HG03460 (cell line): ENCODE results near the gene RGS8.
A peak's percentile ranks its signal among the peaks of the same experiment; 100 is the strongest.
"Not testable (repeated sequence)": the region's sequence is repeated elsewhere in the genome, so short reads cannot be mapped to it uniquely, and the experiment has no call there.

Experiments used
- ATAC-seq: cut with Tn5 transposase; IDR thresholded peaks from one replicate; pipeline ENCODE4 v1.9.1; 2021; ENCODE audit not compliant: unreplicated experiment

RGS8 gene

DNA sequence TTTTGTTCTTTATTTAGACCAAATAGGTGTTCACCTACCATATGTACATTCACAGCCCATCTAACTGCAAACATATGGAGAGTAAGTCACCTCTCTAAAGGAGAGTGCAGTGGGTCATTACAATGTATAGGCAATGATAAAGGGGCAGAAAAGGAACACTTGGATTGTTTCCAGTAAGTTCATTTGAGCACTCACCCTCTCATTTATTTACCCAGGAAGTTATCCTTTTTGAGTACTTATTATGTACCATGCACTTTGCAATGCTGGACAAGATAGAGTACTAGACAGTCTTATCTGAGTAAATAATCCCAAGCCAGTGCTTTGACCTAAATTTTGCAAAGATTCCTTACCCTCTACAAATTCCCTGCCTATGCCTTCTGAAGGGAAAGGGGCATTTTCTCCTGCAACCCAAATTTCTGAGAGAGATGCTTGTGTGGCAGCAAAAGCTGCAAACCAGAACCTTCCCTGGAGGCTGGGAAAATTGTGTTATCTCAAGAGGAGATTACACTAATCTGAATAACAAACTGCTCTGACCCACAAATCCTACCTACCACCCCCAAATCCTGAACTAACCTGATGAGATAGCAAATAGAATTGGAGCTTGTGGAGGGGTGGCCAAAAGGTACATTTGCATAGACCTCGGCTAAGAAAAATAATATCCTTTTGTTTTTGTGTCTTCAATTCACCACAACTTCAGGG lies 18.6 kb upstream of the RGS8 start:
- ATAC-seq = no peak

- no peak for ATAC-seq
Measured at GRCh38 chr1:182700351-182700709, 15.9 kb upstream of the RGS8 start.

DNA sequence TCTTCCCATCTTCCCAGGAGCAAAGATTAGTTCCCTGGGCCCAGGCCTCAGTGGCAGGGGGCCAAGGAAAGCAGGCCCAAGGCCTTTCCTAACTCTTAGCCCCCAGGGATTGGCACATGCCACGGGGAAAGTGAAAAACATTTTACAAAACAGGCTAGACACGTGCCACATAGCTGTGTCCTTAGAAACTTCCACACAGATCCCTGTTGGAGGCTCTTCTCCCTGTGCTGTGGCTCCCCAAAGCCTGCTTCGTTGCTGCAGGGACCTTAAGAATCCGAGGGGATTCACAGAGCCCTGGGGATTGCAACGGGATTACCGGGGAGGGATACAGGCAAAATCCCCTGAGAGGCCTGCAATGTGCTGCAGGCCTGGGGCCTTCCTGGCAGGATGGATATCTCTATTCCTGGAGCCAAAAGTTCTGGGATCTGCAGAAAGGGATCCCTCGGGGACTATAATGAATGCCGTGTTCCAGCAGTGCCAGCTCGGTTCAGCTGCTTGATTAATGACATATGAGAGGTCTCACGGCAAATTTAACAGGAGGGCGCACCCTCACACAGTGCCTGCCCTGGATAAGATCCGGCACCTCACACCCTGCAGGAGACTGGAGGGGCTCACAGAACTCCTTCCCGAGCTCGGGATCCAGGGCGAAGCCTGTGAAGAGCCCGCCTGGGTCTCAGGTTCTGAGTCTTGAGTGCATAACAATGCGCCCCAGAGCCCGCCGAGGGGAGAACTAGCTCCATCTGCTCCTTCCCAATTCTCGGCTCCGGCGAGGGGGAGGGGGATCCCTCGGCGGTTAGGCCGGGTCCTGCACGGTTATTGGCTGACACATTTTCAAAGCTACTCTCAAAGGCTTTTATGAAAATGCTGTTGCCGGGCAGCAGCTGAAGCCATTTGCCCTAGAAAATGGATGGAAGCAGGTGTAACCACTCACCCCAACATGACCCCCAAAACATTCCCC lies 15.3 kb upstream of the RGS8 start:
- ATAC-seq = no peak

GRCh38 chr1:182698971-182699370 lies 14.6 kb upstream of the RGS8 start:
- no peak for ATAC-seq

DNA sequence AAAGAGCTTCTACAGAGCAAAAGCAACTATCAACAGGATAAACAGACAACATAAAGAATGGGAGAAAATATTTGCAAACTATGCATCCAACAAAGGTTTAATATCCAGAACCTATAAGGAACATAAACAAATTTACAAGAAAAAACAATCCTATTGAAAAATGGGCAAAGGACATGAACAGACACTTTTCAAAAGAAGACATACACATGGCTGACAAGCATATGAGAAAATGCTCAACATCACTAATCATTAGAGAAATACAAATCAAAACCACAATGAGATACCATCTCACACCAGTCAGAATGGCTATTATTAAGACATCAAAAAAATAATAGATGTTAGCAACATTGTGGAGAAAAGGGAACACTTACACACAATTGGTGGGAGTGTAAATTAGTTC lies 8.8 kb upstream of the RGS8 start:
- ATAC-seq = not testable (repeated sequence)

- ATAC-seq = no peak
Measured at GRCh38 chr1:182690886-182691443, 6.6 kb upstream of the RGS8 start.

- no peak for ATAC-seq
Measured at GRCh38 chr1:182688436-182689205, 4.2 kb upstream of the RGS8 start.

GRCh38 chr1:182687361-182687760 lies 3.0 kb upstream of the RGS8 start:
- ATAC-seq = no peak

DNA sequence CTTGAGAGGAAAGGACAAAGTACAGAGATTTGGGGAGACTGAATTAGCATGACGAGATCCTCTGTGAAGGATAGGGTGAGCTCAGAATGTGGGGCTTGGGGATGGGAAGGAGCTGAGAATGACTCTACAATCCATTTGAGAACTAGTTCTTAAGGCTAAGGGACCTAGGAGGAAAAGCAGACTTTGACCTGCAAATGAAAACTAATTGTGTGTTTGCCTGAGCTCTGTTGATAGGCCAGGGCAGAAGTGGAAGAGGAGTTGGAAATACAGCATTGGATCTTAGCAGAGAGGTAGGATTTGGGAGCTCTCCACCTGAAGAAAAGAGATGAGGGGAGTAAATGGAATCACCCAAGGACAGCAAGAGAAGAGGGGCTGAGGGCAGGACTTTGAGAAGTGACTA lies 2.1 kb upstream of the RGS8 start:
- ATAC-seq = no peak

GRCh38 chr1:182685215-182685614 lies 828 bp upstream of the RGS8 start:
- ATAC-seq = no peak

DNA sequence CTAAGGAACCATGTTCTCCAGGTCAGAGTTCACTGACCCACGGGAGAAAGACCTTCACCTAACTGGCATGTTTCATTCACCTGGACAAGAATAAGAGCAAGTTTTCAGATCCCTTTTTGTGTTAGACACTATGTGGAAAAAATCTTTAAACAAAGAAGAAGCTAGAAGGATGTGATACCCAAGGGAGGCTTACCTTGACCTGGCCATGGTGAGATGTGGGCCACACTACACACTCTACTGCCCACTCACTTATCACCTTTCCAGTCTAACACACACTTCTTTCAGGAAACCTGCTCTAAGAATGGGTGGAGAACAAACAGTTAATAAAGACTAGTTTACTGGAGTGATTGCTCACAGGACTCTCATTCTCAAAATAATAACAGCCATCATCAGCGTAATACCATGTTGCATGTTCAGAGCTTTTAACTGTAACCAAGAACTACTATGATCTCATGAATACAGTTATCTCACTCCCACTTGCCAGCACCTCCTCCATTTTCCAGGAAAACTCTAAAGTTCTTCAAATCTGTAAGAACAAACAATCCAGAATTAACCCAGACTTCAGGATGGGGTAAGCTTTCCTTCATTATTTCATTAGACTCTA lies 1.4 kb downstream of the RGS8 start:
- ATAC-seq = no peak

DNA sequence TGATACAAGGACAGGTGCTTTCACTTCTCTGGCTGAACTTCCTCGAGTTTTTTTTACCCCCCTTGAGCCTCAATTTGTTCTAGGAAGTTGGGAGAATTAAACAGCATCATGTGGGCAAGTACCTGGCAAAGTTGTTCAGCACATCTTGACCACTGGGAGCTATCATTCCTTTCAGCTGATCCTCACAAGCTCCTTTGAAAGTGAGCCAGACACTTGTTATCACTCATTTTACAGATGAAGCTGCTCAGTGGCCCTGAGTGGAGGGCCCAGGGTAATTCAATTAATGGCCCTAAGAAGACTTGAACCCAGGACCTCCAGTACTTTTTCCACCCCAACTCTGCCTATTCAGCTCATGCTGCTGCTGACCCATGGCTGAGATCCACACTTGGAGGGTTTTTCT lies 2.0 kb downstream of the RGS8 start:
- ATAC-seq = no peak

GRCh38 chr1:182681568-182681912 lies 2.8 kb downstream of the RGS8 start:
- ATAC-seq = no peak

DNA sequence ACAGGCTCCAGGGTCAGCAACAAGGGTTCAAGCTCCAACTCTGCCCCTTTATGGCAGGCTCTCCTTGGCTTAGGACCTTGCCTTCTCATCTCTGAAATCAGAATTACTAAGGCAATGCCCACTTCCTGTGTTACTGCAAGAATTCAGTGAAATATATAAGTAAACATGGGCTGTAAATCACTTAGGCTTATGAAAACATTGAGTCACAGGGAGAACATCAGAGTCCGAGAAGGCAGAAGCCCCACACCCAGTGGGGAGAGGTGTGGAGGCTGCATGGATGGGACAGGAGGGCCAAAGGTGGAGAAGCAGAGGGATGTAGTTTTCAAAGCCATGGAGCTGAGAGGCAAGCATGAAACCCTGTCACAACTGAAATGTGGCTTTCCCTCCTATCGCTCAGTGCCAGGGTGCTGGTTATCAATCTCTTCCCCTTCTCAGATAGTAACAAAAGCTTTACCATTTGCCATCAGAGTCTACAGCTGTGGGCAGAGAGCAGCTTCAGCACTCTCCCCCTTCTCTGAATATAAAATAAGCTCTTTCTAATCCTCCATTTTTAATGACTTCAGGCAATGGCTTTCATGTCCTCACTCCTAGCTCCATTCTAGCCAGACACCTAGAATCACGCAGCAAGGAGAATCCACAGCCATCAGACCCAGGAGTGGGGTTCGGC lies 3.4 kb downstream of the RGS8 start:
- ATAC-seq = no peak

- ATAC-seq = no peak
Measured at GRCh38 chr1:182680408-182680807, 4.0 kb downstream of the RGS8 start.

- no peak for ATAC-seq
Measured at GRCh38 chr1:182679684-182680083, 4.7 kb downstream of the RGS8 start.

DNA sequence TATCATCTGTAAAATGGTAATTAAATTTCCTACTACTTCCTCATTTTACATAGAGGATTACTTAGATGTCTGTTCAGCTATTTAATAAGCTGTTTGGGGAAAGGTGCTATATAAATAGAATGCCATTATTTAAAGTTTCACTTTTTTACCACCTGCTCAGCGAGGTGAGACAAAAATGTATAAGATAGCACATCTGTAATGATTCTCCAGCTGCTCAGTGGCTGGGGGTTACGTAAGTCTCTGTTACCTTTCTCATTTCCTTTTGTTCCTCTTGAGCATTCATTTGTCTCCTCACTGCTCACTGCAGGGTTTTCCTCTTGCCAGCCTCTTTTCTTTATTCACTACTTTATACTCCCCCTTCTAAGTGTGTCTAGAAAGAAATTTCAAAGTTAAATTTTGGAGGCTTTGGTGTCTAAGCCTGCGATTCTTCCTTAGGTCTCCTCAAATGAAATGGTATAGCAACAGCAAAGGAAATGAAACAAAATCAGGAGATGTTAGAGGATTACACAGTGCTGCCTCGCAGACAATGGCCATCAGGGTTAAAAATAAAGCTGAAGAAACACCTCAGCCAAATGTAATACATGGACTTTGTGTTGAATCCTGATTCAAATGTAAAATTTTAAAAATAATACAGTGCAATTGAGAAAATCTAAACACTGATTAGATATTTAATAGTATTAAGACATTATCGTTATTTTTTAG lies 6.8 kb downstream of the RGS8 start:
- peak; percentile 95 for ATAC-seq

GRCh38 chr1:182676274-182676673 lies 8.1 kb downstream of the RGS8 start:
- no peak for ATAC-seq

DNA sequence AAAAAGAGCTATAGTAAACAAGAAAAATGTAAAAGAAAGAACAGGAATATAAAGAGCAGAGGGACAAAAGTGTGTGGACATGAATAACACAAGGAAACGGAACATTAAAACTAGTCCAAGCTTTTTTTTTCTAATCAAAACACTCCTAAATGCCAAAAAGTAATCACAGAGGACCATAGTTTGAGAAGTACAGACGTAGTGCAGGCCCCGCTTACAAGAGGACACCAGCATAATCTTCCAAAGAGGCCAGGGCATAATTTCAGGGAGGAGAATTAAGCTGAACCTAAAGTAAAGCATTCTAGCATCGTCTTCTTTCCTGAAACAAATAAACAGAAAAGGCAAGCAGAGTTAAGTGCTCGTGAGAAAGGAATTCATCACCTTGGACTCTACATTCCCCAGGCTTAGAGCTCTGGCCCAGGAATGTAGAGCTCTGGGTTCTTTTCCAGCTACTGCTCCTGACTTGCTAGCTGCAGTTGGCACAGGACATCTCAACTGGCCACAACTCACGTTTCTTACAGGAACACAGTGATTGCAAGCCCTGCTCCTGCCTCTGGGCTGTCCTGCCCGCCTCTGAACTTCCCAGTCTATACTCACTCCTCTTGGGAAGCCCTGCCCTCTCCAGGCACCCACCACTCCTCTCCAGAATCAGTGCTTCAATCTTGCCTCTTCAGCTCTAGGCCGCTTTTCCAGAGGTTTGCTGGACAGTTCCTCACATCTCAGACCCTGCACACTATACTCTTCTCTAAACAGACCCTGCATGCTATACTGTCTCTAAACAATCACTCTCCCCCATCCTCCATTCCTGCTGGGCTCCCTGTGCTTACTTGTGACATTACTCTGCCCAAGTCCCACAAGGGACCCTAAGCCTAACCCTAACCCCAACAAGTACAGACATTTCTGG lies 9.8 kb downstream of the RGS8 start:
- ATAC-seq = no peak
